Measurements from ENCODE around the gene JADE1. TPM values are rescaled to one million over a fixed set of nuclear protein-coding genes. Genes with fewer than 3 reads are reported as not detected.

JADE1 gene
- total and polyA plus RNA-seq, 7 donors = 1.8 to 45.1 (median 27.7) TPM

DNA sequence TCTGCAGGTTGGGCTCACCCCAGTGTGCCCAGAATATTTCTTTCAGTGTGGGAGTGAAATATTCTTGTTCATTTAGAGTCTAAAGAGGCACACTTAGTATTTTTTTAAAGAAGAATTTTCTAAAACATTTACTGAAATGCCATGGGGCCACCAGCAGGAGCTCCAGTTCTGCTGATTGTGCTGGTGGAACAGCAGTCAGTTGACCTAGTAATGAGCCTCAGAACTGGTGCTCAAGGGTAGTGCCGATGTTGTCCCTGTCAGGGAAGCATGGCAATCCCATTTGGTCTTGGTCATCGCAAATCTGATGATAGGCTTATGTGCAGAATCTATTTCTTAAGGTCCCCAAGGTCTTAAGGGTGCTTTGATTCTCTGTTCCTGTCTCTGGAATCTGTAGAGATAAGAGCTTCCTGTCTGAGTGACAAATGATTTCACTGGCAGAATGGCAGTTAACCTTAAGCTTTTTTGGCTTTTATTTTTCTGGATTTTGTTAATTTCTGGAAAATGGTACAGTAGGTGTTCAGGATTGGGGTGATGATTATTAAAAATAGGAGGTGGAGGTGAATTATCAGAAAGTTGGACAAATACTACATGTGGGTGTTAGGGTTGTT, 31.3 kb downstream of the JADE1 start:
- 91 to 95% methylated on average over 2 of the region's 2 CpGs for WGBS, 2 donors
- Histone ChIP-seq H3K36me3 (peaks cover 0 to 34% (median 14%) of the 10 kb centered on the region in 4 donors), H3K4me3 (no peak overlapping the region), H3K27ac (no peak overlapping the region), H3K27me3 (no peaks in the 10 kb centered on the region), H3K4me1 (peaks cover 0 to 39% (median 23%) of the 10 kb centered on the region in 4 donors), H3K9me3 (no peaks in the 10 kb centered on the region)
- TF ChIP-seq POLR2AphosphoS5 (IDR thresholded peaks at IDR 0.05) = no peak
- TF ChIP-seq, protein P1, sequence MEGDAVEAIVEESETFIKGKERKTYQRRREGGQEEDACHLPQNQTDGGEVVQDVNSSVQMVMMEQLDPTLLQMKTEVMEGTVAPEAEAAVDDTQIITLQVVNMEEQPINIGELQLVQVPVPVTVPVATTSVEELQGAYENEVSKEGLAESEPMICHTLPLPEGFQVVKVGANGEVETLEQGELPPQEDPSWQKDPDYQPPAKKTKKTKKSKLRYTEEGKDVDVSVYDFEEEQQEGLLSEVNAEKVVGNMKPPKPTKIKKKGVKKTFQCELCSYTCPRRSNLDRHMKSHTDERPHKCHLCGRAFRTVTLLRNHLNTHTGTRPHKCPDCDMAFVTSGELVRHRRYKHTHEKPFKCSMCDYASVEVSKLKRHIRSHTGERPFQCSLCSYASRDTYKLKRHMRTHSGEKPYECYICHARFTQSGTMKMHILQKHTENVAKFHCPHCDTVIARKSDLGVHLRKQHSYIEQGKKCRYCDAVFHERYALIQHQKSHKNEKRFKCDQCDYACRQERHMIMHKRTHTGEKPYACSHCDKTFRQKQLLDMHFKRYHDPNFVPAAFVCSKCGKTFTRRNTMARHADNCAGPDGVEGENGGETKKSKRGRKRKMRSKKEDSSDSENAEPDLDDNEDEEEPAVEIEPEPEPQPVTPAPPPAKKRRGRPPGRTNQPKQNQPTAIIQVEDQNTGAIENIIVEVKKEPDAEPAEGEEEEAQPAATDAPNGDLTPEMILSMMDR (IDR thresholded peaks at IDR 0.05) = no peak
- no peak for TF ChIP-seq POLR2A (IDR thresholded peaks at IDR 0.05)
- TF ChIP-seq EP300 (IDR thresholded peaks at IDR 0.05) = no peak
- no peak for DNase-seq
- intact Hi-C loops (cut with DNase I) = no loop called here

DNA sequence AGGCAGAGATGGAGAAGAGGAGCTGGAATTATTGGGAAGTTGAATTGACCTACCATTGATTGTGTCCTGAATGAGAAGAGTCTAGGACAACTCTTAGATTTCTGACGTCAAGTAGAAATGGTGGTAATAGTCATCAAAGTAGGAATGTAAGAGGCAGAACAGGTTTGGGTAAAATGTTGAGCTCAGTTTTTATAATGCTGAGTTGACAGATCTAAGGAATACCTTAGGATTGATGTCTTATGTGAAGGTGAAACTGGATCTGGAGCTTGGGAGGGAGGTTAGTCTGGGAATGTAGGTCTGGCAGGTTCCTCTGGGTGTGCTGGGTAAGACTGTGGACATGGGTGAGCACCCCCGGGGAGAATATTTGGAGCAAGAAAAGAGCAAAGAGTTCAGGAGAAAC, 31.9 kb downstream of the JADE1 start:
- Histone ChIP-seq H3K36me3 (peaks cover 1 to 40% (median 20%) of the 10 kb centered on the region in 4 donors), H3K4me3 (no peak overlapping the region), H3K9me3 (no peaks in the 10 kb centered on the region), H3K27me3 (no peaks in the 10 kb centered on the region), H3K27ac (no peak overlapping the region), H3K4me1 (peaks cover 0 to 33% (median 18%) of the 10 kb centered on the region in 4 donors)
- intact Hi-C loops (cut with DNase I) = no loop called here
- no peak for DNase-seq
- TF ChIP-seq EP300 (IDR thresholded peaks at IDR 0.05) = no peak
- TF ChIP-seq, protein P1 (IDR thresholded peaks at IDR 0.05) = no peak
- TF ChIP-seq POLR2A (IDR thresholded peaks at IDR 0.05) = no peak
- TF ChIP-seq POLR2AphosphoS5 (IDR thresholded peaks at IDR 0.05) = no peak
- 95% methylated on average over 2 of the region's 2 CpGs for WGBS, 2 donors

DNA sequence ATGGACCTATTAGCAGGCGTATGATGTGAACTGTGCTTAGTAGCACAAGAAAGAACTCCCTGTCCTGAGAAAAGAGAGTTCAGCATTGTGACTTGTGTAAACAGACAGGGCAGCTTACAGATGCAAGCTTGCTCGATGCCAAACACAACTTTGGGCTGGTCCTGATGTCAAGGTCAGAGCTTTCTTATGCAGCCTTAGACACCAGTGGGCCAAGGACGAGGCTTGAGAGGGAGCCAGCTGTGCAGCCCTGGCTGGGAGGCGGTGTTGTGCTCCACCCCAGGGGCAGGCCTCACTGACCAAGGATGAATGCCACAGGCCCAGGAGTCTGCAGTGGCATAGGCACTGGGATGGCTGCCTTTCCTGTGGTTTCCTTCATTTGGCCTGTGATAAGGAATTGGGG, 35.4 kb downstream of the JADE1 start:
- Histone ChIP-seq H3K4me3 (no peak overlapping the region), H3K27ac (no peak overlapping the region), H3K9me3 (no peaks in the 10 kb centered on the region), H3K27me3 (no peaks in the 10 kb centered on the region), H3K36me3 (peaks cover 24 to 75% (median 48%) of the 10 kb centered on the region in 4 donors), H3K4me1 (peaks cover 0 to 16% (median 14%) of the 10 kb centered on the region in 4 donors)
- WGBS, 2 donors = 64 to 79% methylated on average over 4 of the region's 4 CpGs
- TF ChIP-seq EP300 (IDR thresholded peaks at IDR 0.05) = no peak
- TF ChIP-seq POLR2AphosphoS5 (IDR thresholded peaks at IDR 0.05) = no peak
- TF ChIP-seq POLR2A (IDR thresholded peaks at IDR 0.05) = no peak
- TF ChIP-seq, protein P1 (IDR thresholded peaks at IDR 0.05) = no peak
- DNase-seq = no peak
- intact Hi-C loops (cut with DNase I) = no loop called here

DNA sequence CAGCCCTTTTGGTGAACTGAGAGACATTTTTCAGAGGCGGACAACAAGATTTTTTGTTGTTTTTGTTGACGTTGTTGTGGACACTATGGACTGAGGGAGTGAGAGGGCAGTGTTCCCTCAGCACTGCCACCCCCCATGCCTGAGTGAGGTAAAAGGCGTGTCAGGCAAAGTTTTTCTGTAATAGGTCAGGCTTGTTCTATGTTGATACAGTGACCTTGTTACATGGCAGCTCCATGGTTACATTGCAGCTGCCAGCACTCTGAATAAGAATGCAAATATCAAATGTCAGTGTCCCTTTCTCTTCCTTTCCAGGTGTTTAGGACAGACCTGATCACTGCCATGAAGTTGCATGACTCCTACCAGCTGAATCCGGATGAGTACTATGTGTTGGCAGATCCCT, 36.6 kb downstream of the JADE1 start:
- WGBS, 2 donors = 86 to 91% methylated on average over 4 of the region's 4 CpGs
- TF ChIP-seq EP300 (IDR thresholded peaks at IDR 0.05) = no peak
- no peak for TF ChIP-seq POLR2A (IDR thresholded peaks at IDR 0.05)
- TF ChIP-seq POLR2AphosphoS5 (IDR thresholded peaks at IDR 0.05) = no peak
- H3K27ac ChIP-seq = no peak overlapping the region
- no peaks in the 10 kb centered on the region for H3K27me3 ChIP-seq
- no peak overlapping the region for H3K4me3 ChIP-seq
- H3K9me3 ChIP-seq = no peaks in the 10 kb centered on the region
- intact Hi-C loops (cut with DNase I) = no loop called here
- peaks cover 0 to 13% (median 10%) of the 10 kb centered on the region in 4 donors for H3K4me1 ChIP-seq
- no peak for DNase-seq
- peaks cover 33 to 86% (median 57%) of the 10 kb centered on the region in 4 donors for H3K36me3 ChIP-seq

DNA sequence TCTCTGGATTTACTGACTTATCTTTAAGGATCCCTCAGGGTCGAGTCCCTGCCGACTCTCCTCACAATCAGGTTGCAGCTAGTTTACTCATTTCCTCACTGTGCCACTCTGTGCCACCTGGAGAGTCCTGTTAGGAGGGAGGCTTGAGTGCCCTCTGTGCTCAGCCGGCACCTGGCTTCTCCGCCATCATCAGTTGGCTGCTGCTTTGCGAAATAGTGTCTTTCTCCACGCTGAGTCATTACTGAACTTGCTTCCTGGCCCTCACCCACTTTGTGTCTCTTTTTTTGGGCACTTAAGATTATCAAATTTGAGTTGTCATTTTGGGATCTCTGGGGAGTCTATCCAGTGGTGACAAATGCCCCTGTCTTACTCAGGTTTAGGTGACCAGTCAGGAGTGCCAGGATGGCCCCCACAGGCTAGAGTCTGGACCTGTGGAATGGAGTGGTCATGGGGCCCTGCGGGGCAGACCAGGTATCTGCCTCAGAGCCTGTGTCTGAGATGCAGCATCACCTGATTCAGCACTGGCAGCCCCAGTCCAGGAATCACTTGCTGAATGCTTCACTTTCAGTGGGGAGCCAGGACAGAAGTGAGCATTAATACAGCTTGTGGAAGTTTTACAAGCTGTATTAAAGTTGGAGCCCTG, 37.7 kb downstream of the JADE1 start:
- no peaks in the 10 kb centered on the region for H3K9me3 ChIP-seq
- no peak overlapping the region for H3K4me3 ChIP-seq
- 80 to 93% methylated on average over 7 of the region's 7 CpGs for WGBS, 2 donors
- H3K27ac ChIP-seq = no peak overlapping the region
- TF ChIP-seq POLR2AphosphoS5 (IDR thresholded peaks at IDR 0.05) = no peak
- TF ChIP-seq, protein P1 (IDR thresholded peaks at IDR 0.05) = no peak
- TF ChIP-seq POLR2A (IDR thresholded peaks at IDR 0.05) = no peak
- TF ChIP-seq EP300 (IDR thresholded peaks at IDR 0.05) = no peak
- no peak for DNase-seq
- H3K4me1 ChIP-seq = peaks cover 0 to 10% (median 9%) of the 10 kb centered on the region in 4 donors
- intact Hi-C loops (cut with DNase I) = no loop called here
- H3K27me3 ChIP-seq = no peaks in the 10 kb centered on the region
- H3K36me3 ChIP-seq = peaks cover 34 to 98% (median 67%) of the 10 kb centered on the region in 4 donors

Data from sigmoid colon (tissue), 7 donors.